Measurements from ENCODE around the gene AKT1.

AKT1 gene

GRCh38 chr14:104757238-104757585 is 38.3 kb downstream of the AKT1 start:
- H3K4me3 ChIP-seq (ENCODE audit: low read depth, low read length) = no peak overlapping the region
- TF ChIP-seq, protein P1, sequence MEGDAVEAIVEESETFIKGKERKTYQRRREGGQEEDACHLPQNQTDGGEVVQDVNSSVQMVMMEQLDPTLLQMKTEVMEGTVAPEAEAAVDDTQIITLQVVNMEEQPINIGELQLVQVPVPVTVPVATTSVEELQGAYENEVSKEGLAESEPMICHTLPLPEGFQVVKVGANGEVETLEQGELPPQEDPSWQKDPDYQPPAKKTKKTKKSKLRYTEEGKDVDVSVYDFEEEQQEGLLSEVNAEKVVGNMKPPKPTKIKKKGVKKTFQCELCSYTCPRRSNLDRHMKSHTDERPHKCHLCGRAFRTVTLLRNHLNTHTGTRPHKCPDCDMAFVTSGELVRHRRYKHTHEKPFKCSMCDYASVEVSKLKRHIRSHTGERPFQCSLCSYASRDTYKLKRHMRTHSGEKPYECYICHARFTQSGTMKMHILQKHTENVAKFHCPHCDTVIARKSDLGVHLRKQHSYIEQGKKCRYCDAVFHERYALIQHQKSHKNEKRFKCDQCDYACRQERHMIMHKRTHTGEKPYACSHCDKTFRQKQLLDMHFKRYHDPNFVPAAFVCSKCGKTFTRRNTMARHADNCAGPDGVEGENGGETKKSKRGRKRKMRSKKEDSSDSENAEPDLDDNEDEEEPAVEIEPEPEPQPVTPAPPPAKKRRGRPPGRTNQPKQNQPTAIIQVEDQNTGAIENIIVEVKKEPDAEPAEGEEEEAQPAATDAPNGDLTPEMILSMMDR (IDR thresholded peaks at IDR 0.05; ENCODE audit: low read depth, low read length, missing control alignments) = no peak
- peaks cover 24% of the 10 kb centered on the region for H3K36me3 ChIP-seq (replicated peaks)
- H3K27me3 ChIP-seq (replicated peaks) = no peaks in the 10 kb centered on the region
- no peak overlapping the region for H3K27ac ChIP-seq
- in situ Hi-C loops (cut with HindIII; ENCODE audit: low pct_ligation_motif_present, low sequenced_read_pairs) = no loop called here
- DNase-seq = no peak

DNA sequence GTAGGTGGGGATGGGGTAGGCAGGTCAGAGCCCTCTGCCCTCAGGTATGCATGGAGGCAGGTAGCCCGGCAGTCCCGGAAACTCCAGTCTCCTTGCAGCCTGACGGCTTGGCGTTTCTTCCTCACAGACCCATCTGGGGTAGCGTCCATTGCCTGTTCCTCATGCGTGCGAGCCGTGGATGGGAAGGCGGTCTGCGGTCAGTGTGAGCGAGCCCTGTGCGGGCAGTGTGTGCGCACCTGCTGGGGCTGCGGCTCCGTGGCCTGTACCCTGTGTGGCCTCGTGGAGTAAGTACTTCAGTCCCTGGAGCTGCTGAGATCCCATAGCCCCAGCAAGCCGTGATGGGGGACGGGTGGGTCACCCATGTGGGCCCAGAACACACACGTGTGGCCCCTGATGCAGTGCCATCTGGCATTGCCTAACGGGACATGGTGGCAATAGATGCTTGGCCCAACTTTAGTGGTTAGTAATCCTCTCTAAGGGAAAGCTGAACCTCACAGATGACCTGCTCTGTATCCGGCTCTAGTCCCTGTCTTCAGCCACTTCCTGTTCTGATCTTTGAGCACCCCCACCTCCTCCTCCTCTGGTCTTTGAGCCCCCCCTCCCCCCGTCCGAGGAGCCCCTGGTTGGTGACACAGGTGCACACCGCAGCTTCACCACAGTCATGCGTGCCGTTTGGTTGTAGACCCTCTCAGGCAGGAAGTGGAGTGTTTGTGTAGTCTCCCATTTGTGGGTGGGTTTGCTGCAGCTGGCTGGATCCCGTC is 38.9 kb downstream of the AKT1 start:
- Histone ChIP-seq H3K27ac (no peak overlapping the region), H3K36me3 (replicated peaks) (peaks cover 24% of the 10 kb centered on the region), H3K27me3 (replicated peaks) (no peaks in the 10 kb centered on the region), H3K4me3 (ENCODE audit: low read depth, low read length) (no peak overlapping the region)
- TF ChIP-seq, protein P1 (IDR thresholded peaks at IDR 0.05; ENCODE audit: low read depth, low read length, missing control alignments) = no peak
- DNase-seq = no peak
- in situ Hi-C loops (cut with HindIII; ENCODE audit: low pct_ligation_motif_present, low sequenced_read_pairs) = no loop called here

- Histone ChIP-seq H3K4me3 (ENCODE audit: low read depth, low read length) (no peak overlapping the region), H3K27me3 (replicated peaks) (no peaks in the 10 kb centered on the region), H3K36me3 (replicated peaks) (peaks cover 24% of the 10 kb centered on the region), H3K27ac (no peak overlapping the region)
- TF ChIP-seq, protein P1 (IDR thresholded peaks at IDR 0.05; ENCODE audit: low read depth, low read length, missing control alignments) = no peak
- DNase-seq = no peak
- in situ Hi-C loops (cut with HindIII; ENCODE audit: low pct_ligation_motif_present, low sequenced_read_pairs) = no loop called here
Measured at GRCh38 chr14:104755621-104756020, 39.9 kb downstream of the AKT1 start.

- DNase-seq = no peak
- H3K27ac ChIP-seq = no peak overlapping the region
- H3K36me3 ChIP-seq (replicated peaks) = peaks cover 20% of the 10 kb centered on the region
- H3K4me3 ChIP-seq (ENCODE audit: low read depth, low read length) = peak overlapping the region; percentile 99
- TF ChIP-seq, protein P1 (IDR thresholded peaks at IDR 0.05; ENCODE audit: low read depth, low read length, missing control alignments) = no peak
- in situ Hi-C loops (cut with HindIII; ENCODE audit: low pct_ligation_motif_present, low sequenced_read_pairs) = no loop called here
- no peaks in the 10 kb centered on the region for H3K27me3 ChIP-seq (replicated peaks)
Measured at GRCh38 chr14:104754213-104754851, 41.2 kb downstream of the AKT1 start.

- H3K36me3 ChIP-seq (replicated peaks) = peaks cover 17% of the 10 kb centered on the region
- TF ChIP-seq, protein P1 (IDR thresholded peaks at IDR 0.05; ENCODE audit: low read depth, low read length, missing control alignments) = no peak
- in situ Hi-C loops (cut with HindIII; ENCODE audit: low pct_ligation_motif_present, low sequenced_read_pairs) = no loop called here
- peak overlapping the region; percentile 99 for H3K4me3 ChIP-seq (ENCODE audit: low read depth, low read length)
- no peak for DNase-seq
- H3K27me3 ChIP-seq (replicated peaks) = no peaks in the 10 kb centered on the region
- peak overlapping the region; percentile 69 for H3K27ac ChIP-seq
Measured at GRCh38 chr14:104753528-104754212, 41.9 kb downstream of the AKT1 start.

Measured in brain microvascular endothelial cell (primary cell).